Left ventricle myocardium inferior (tissue), 1 donor: Measurements from ENCODE around the gene ADAMTS15. TPM values are rescaled to one million over a fixed set of nuclear protein-coding genes. Genes with fewer than 3 reads are reported as not detected.

ENCODE experiments used
- DNase-seq: peaks from one replicate; pipeline ENCODE4 v3.0.0-alpha.2; 2020
- H3K27ac ChIP-seq: fragments of 200-600 bp; replicated peaks from 2 replicates; pipeline ENCODE4 v1.8.0; 2021
- H3K27me3 ChIP-seq: fragments of 200-600 bp; 2 replicates; pipeline ENCODE4 v1.8.0; 2021; ENCODE audit warnings: low read depth
- H3K36me3 ChIP-seq: fragments of 200-600 bp; 2 replicates; pipeline ENCODE4 v1.8.0; 2021
- H3K4me1 ChIP-seq: fragments of 200-600 bp; 2 replicates; pipeline ENCODE4 v1.8.0; 2021
- H3K4me3 ChIP-seq: fragments of 200-600 bp; 2 replicates; pipeline ENCODE4 v1.8.0; 2021; ENCODE audit warnings: mild to moderate bottlenecking, moderate library complexity
- H3K9me3 ChIP-seq: fragments of 200-600 bp; replicated peaks from 2 replicates; pipeline ENCODE4 v1.8.0; 2021
- CTCF ChIP-seq: fragments of 200-600 bp; IDR thresholded peaks from 2 replicates; pipeline ENCODE4 v1.8.0; 2021; ENCODE audit warnings: antibody characterized with exemption, mild to moderate bottlenecking, borderline replicate concordance
- intact Hi-C: fragments of 100-400 bp; cut with micrococcal nuclease; formaldehyde crosslinking; loops from one replicate; pipeline ENCODE4 v1.11.0; 2022
- total RNA-seq: library from RNA; stranded (reverse); fragmentation: NEBNext Ultra II Directional; extraction: Animal tissue kit (Norgen Biotek cat#: 25700); gene quantifications from one replicate; pipeline ENCODE4 v1.2.1, GENCODE V29; 2021
- donor health status: DM: no; HTN: yes; CAD: no; lungs with severe emphysema.

Gene ADAMTS15
- total RNA-seq, 1 donor from 2014 or later, result 22.9 TPM

- peaks cover 13% of the 10 kb centered on the region for H3K4me1 ChIP-seq
- no peak for DNase-seq
- H3K27ac ChIP-seq, result no peak overlapping the region
- peaks cover 13% of the 10 kb centered on the region for H3K27me3 ChIP-seq
- no peak for TF ChIP-seq CTCF
- intact Hi-C loops, result no loop called here
- no peaks in the 10 kb centered on the region for H3K9me3 ChIP-seq
- H3K36me3 ChIP-seq, result no peaks in the 10 kb centered on the region
- no peak overlapping the region for H3K4me3 ChIP-seq
Observed at GRCh38 chr11:130408901-130409300, 39.5 kb upstream of the ADAMTS15 start.

- TF ChIP-seq CTCF, result no peak
- Histone ChIP-seq H3K4me1 (peaks cover 11% of the 10 kb centered on the region), H3K27ac (no peak overlapping the region), H3K36me3 (no peaks in the 10 kb centered on the region), H3K4me3 (no peak overlapping the region), H3K9me3 (no peaks in the 10 kb centered on the region), H3K27me3 (peaks cover 13% of the 10 kb centered on the region)
- DNase-seq, result no peak
- intact Hi-C loops, result no loop called here
Observed at GRCh38 chr11:130409594-130410388, 38.7 kb upstream of the ADAMTS15 start.

DNA sequence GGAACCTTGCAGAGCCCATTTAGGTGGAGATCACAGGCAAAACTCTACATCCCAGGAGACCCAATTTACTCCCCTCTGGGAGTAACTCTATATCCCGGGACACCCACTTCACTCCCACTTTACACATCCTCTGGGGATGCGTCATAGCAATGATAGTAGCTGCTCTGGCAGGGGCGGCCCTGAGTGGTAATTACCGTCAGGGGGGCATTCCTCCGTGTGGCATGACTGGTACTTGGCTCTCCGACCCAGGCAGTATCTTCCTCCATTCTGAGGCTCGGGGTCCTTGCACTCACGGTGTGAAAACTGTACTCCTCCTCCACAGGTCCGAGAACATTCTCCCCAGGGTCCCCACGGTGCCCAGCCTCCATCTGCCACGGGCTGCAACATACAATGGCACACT, 37.2 kb upstream of the ADAMTS15 start:
- H3K27me3 ChIP-seq, result peaks cover 13% of the 10 kb centered on the region
- intact Hi-C loops, result no loop called here
- no peaks in the 10 kb centered on the region for H3K36me3 ChIP-seq
- no peaks in the 10 kb centered on the region for H3K9me3 ChIP-seq
- no peak overlapping the region for H3K27ac ChIP-seq
- TF ChIP-seq CTCF, result no peak
- H3K4me3 ChIP-seq, result no peak overlapping the region
- DNase-seq, result no peak
- H3K4me1 ChIP-seq, result peaks cover 11% of the 10 kb centered on the region

GRCh38 chr11:130413405-130414106, 34.9 kb upstream of the ADAMTS15 start:
- TF ChIP-seq CTCF, result no peak
- Histone ChIP-seq H3K9me3 (no peaks in the 10 kb centered on the region), H3K36me3 (no peaks in the 10 kb centered on the region), H3K4me3 (no peak overlapping the region), H3K4me1 (no peaks in the 10 kb centered on the region), H3K27ac (no peak overlapping the region), H3K27me3 (peaks cover 13% of the 10 kb centered on the region)
- intact Hi-C loops, result no loop called here
- DNase-seq, result no peak

GRCh38 chr11:130414107-130415080, 34.1 kb upstream of the ADAMTS15 start:
- Histone ChIP-seq H3K27ac (no peak overlapping the region), H3K27me3 (peaks cover 13% of the 10 kb centered on the region), H3K4me3 (no peak overlapping the region), H3K9me3 (no peaks in the 10 kb centered on the region), H3K36me3 (no peaks in the 10 kb centered on the region), H3K4me1 (no peaks in the 10 kb centered on the region)
- DNase-seq, result no peak
- intact Hi-C loops, result no loop called here
- no peak for TF ChIP-seq CTCF
